ENCODE data around the gene NAGPA. TPM values are rescaled to one million over a fixed set of nuclear protein-coding genes. Genes with fewer than 3 reads are reported as not detected.

Gene NAGPA
- total and polyA plus RNA-seq, 2 donors from 2014 or later, result 13.8 to 14.5 TPM

GRCh38 chr16:5066511-5066910, 32.8 kb upstream of the NAGPA start:
- intact Hi-C loops (cut with DNase I), result no loop called here
- peaks cover 0 to 6% (median 4%) of the 10 kb centered on the region in 3 donors for H3K4me1 ChIP-seq (ENCODE audit: control insufficient read depth in 2 of 3, insufficient read depth in 2 of 3, low read depth in 1 of 3, low read length in 3 of 3)
- no peaks in the 10 kb centered on the region for H3K36me3 ChIP-seq (ENCODE audit: control insufficient read depth in 2 of 3, insufficient read depth in 3 of 3, low read length in 3 of 3)
- H3K27ac ChIP-seq (ENCODE audit: low read depth in 2 of 2, low read length in 2 of 2), result no peak overlapping the region
- H3K9me3 ChIP-seq (ENCODE audit: control insufficient read depth in 2 of 3, insufficient read depth in 1 of 3, low read length in 3 of 3), result no peaks in the 10 kb centered on the region
- no peak overlapping the region for H3K4me3 ChIP-seq (ENCODE audit: low read length in 3 of 3)
- no peaks in the 10 kb centered on the region for H3K27me3 ChIP-seq (ENCODE audit: control insufficient read depth, insufficient read depth, low read length)
- FAIRE-seq (no peak), DNase-seq (peak in 1 of 5 donors; percentile 9)
- TF ChIP-seq CTCF (IDR thresholded peaks at IDR 0.05; ENCODE audit: borderline replicate concordance, extremely low read depth, insufficient read depth), result no peak
- no peak overlapping the region for H3K9ac ChIP-seq (ENCODE audit: low read length in 3 of 3)

- peak in 1 of 5 donors; percentile 25 for DNase-seq
- TF ChIP-seq CTCF (IDR thresholded peaks at IDR 0.05; ENCODE audit: borderline replicate concordance, extremely low read depth, insufficient read depth), result no peak
- H3K4me1 ChIP-seq (ENCODE audit: control insufficient read depth in 2 of 3, insufficient read depth in 2 of 3, low read depth in 1 of 3, low read length in 3 of 3), result peaks cover 0 to 2% (median 0%) of the 10 kb centered on the region in 3 donors
- no peaks in the 10 kb centered on the region for H3K27me3 ChIP-seq (ENCODE audit: control insufficient read depth, insufficient read depth, low read length)
- no peaks in the 10 kb centered on the region for H3K9me3 ChIP-seq (ENCODE audit: control insufficient read depth in 2 of 3, insufficient read depth in 1 of 3, low read length in 3 of 3)
- H3K27ac ChIP-seq (ENCODE audit: low read depth in 2 of 2, low read length in 2 of 2), result peak within 1 kb of the TSS in 1 of 2 donors; percentile 43
- intact Hi-C loops (cut with DNase I), result no loop called here
- peak within 1 kb of the TSS in 1 of 3 donors; percentile 55 for H3K9ac ChIP-seq (ENCODE audit: low read length in 3 of 3)
- no peaks in the 10 kb centered on the region for H3K36me3 ChIP-seq (ENCODE audit: control insufficient read depth in 2 of 3, insufficient read depth in 3 of 3, low read length in 3 of 3)
- FAIRE-seq, result no peak
- peak within 1 kb of the TSS in 2 of 3 donors; percentile 4 to 53 for H3K4me3 ChIP-seq (ENCODE audit: low read length in 3 of 3)
Measured at GRCh38 chr16:5065813-5066212, 32.1 kb upstream of the NAGPA start, which contains the start of gene C16orf89. TSS of gene C16orf89 (minus strand) at chr16:5065956. CDS start at chr16:5065908, 48 bp downstream.

- DNase-seq (no peak), FAIRE-seq (no peak)
- peak overlapping the region in 1 of 2 donors; percentile 43 for H3K27ac ChIP-seq (ENCODE audit: low read depth in 2 of 2, low read length in 2 of 2)
- intact Hi-C loops (cut with DNase I), result no loop called here
- peak overlapping the region in 1 of 3 donors; percentile 55 for H3K9ac ChIP-seq (ENCODE audit: low read length in 3 of 3)
- no peaks in the 10 kb centered on the region for H3K9me3 ChIP-seq (ENCODE audit: control insufficient read depth in 2 of 3, insufficient read depth in 1 of 3, low read length in 3 of 3)
- no peak for TF ChIP-seq CTCF (IDR thresholded peaks at IDR 0.05; ENCODE audit: borderline replicate concordance, extremely low read depth, insufficient read depth)
- H3K4me3 ChIP-seq (ENCODE audit: low read length in 3 of 3), result peak overlapping the region in 2 of 3 donors; percentile 4 to 53
- H3K27me3 ChIP-seq (ENCODE audit: control insufficient read depth, insufficient read depth, low read length), result no peaks in the 10 kb centered on the region
- H3K36me3 ChIP-seq (ENCODE audit: control insufficient read depth in 2 of 3, insufficient read depth in 3 of 3, low read length in 3 of 3), result no peaks in the 10 kb centered on the region
- peaks cover 0 to 2% (median 0%) of the 10 kb centered on the region in 3 donors for H3K4me1 ChIP-seq (ENCODE audit: control insufficient read depth in 2 of 3, insufficient read depth in 2 of 3, low read depth in 1 of 3, low read length in 3 of 3)
Measured at GRCh38 chr16:5065326-5065725, 31.6 kb upstream of the NAGPA start.

GRCh38 chr16:5064915-5065314, 31.2 kb upstream of the NAGPA start:
- no peaks in the 10 kb centered on the region for H3K9me3 ChIP-seq (ENCODE audit: control insufficient read depth in 2 of 3, insufficient read depth in 1 of 3, low read length in 3 of 3)
- DNase-seq, result peak in 3 of 5 donors; percentile 18 to 61 (median 30)
- H3K9ac ChIP-seq (ENCODE audit: low read length in 3 of 3), result no peak overlapping the region
- peaks cover 0 to 2% (median 0%) of the 10 kb centered on the region in 3 donors for H3K4me1 ChIP-seq (ENCODE audit: control insufficient read depth in 2 of 3, insufficient read depth in 2 of 3, low read depth in 1 of 3, low read length in 3 of 3)
- peak overlapping the region in 1 of 3 donors; percentile 53 for H3K4me3 ChIP-seq (ENCODE audit: low read length in 3 of 3)
- no peaks in the 10 kb centered on the region for H3K36me3 ChIP-seq (ENCODE audit: control insufficient read depth in 2 of 3, insufficient read depth in 3 of 3, low read length in 3 of 3)
- no peak for TF ChIP-seq CTCF (IDR thresholded peaks at IDR 0.05; ENCODE audit: borderline replicate concordance, extremely low read depth, insufficient read depth)
- no peak overlapping the region for H3K27ac ChIP-seq (ENCODE audit: low read depth in 2 of 2, low read length in 2 of 2)
- intact Hi-C loops (cut with DNase I), result no loop called here
- FAIRE-seq, result no peak
- H3K27me3 ChIP-seq (ENCODE audit: control insufficient read depth, insufficient read depth, low read length), result no peaks in the 10 kb centered on the region

Measured in kidney (tissue), 14 donors.